C4-2B (cell line): Measurements from ENCODE around the gene IKZF2.

Source experiments
- ZFX ChIP-seq: fragments of 450-650 bp; IDR thresholded peaks from 2 replicates; pipeline ENCODE4 v1.6.1; 2017
- TF ChIP-seq, protein P1 (sequence below): fragments of 450-650 bp; conservative IDR thresholded peaks from 2 replicates; pipeline ENCODE4 v1.5.1; 2017; ENCODE audit warnings: mild to moderate bottlenecking

DNA sequence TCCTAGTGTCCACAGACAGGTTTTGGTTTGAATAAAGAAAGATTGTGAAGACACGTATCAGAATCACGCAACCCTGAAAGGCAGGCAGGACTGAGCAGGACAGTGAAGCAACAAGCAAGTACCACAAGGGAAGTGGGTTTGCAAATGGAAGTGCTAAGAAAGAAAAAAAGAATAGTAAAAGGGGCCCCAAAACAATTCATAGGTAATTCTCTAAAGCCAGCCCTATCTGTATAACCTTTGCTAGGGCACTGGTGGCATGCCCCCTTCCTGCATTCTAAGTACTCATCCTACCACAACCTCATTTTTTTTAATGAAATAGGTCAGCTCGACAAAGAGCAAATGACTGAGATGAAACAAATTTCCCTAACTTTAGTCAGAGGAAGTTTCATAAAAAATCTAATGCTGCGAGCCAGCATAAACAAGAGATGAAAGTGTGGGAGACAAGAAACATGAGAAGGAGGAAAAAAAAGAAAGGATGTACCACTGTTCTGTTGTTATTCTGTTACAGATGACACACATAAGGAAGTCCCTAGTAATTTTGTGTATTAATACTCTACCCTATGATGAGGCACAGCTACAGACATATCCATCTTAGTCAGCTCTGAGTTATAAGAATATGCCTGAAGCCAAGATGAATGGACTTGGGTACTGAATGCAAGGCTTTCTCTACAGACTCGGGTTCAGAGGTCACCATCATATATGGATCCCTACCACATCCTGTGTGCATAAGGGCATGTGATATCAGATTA lies 32.2 kb downstream of the IKZF2 start:
- TF ChIP-seq, protein P1, sequence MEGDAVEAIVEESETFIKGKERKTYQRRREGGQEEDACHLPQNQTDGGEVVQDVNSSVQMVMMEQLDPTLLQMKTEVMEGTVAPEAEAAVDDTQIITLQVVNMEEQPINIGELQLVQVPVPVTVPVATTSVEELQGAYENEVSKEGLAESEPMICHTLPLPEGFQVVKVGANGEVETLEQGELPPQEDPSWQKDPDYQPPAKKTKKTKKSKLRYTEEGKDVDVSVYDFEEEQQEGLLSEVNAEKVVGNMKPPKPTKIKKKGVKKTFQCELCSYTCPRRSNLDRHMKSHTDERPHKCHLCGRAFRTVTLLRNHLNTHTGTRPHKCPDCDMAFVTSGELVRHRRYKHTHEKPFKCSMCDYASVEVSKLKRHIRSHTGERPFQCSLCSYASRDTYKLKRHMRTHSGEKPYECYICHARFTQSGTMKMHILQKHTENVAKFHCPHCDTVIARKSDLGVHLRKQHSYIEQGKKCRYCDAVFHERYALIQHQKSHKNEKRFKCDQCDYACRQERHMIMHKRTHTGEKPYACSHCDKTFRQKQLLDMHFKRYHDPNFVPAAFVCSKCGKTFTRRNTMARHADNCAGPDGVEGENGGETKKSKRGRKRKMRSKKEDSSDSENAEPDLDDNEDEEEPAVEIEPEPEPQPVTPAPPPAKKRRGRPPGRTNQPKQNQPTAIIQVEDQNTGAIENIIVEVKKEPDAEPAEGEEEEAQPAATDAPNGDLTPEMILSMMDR = no peak
- TF ChIP-seq ZFX = no peak
